ENCODE results near the gene ATG3. TPM values are rescaled to one million over a fixed set of nuclear protein-coding genes. Genes with fewer than 3 reads are reported as not detected.

The ATG3 gene
- total and polyA plus RNA-seq, 9 of the 15 experiments (the other 6 are each of a cell fraction or from before 2014, with no cell fraction given), result 48.7 to 107 (median 64.7) TPM

GRCh38 chr3:112500621-112501020 lies 61.1 kb downstream of the ATG3 start (continued):
- no peak for TF ChIP-seq ZNF780A (CRISPR knock-in tag; IDR thresholded peaks at IDR 0.05)

GRCh38 chr3:112498914-112499711 lies 62.6 kb downstream of the ATG3 start, which contains the start of gene BTLA:
Gene BTLA (minus strand): TSS chr3:112499472. CDS start chr3:112499358, 114 bp downstream.
- FAIRE-seq (no peak), ATAC-seq (no peak), DNase-seq (ENCODE audit: extremely low read depth in 1 of 4, low spot score in 3 of 4) (no peak)
- no TSS peak for BruUV-seq (replicated peaks)
- in situ Hi-C loops (cut with MboI) (no loop called here), intact Hi-C loops (cut with micrococcal nuclease) (no loop called here)
- Histone ChIP-seq H3K4me2 (ENCODE audit: insufficient read depth, low read length) (no peak within 1 kb of the TSS), H3K9me3 (replicated peaks; ENCODE audit: control insufficient read depth, insufficient read depth, low read depth, low read length) (no peaks in the 10 kb centered on the region), H2AFZ (ENCODE audit: low read depth, low read length) (no peak within 1 kb of the TSS), H3K4me1 (replicated peaks in 1 of 2; ENCODE audit: control insufficient read depth in 2 of 2, insufficient read depth in 2 of 2, low read length in 2 of 2) (no peaks in the 10 kb centered on the region), H3K9ac (ENCODE audit: insufficient read depth in 1 of 2, low read depth in 2 of 2, low read length in 2 of 2) (no peak within 1 kb of the TSS), H3K4me3 (no peak within 1 kb of the TSS), H3K27ac (ENCODE audit: extremely low read depth, low read depth, low read length) (no peak within 1 kb of the TSS), H4K20me1 (replicated peaks; ENCODE audit: control insufficient read depth, insufficient read depth, low read length) (no peaks in the 10 kb centered on the region), H3K36me3 (ENCODE audit: control insufficient read depth, insufficient read depth, low read length) (no peaks in the 10 kb centered on the region), H3K27me3 (ENCODE audit: control insufficient read depth in 2 of 2, insufficient read depth in 2 of 2, low read length in 2 of 2) (no peaks in the 10 kb centered on the region), H3K79me2 (ENCODE audit: control insufficient read depth, insufficient read depth, low read length) (no peaks in the 10 kb centered on the region), H3K9me1 (ENCODE audit: control insufficient read depth, insufficient read depth, low read length) (no peaks in the 10 kb centered on the region)
- 3% methylated on average over 11 of the region's 12 CpGs for whole genome bisulfite sequencing (ENCODE audit: insufficient coverage, low coverage, missing lambda C conversion rate)
- POLR2A ChIA-PET, result no interaction called here
- CTCF ChIA-PET (ENCODE audit: low intra/inter-chr PET ratio), result no interaction called here
- TF ChIP-seq SFPQ (IDR thresholded peaks at IDR 0.05; ENCODE audit: low read depth, low read length), result no peak
- no peak for TF ChIP-seq NR2C2 (CRISPR knock-in tag; IDR thresholded peaks at IDR 0.05)
- no peak for TF ChIP-seq NR2C2 (tag; IDR thresholded peaks at IDR 0.05)
- no peak for TF ChIP-seq PTTG1 (tag; IDR thresholded peaks at IDR 0.05; ENCODE audit: low read depth)
- TF ChIP-seq ZNF212 (CRISPR knock-in tag; IDR thresholded peaks at IDR 0.05), result no peak
- TF ChIP-seq ZBTB40 (IDR thresholded peaks at IDR 0.05), result no peak
- TF ChIP-seq ZBTB40 (CRISPR knock-in tag; IDR thresholded peaks at IDR 0.05), result no peak
- no peak for TF ChIP-seq ZNF561 (CRISPR knock-in tag; conservative IDR thresholded peaks at IDR 0.05)
- no peak for TF ChIP-seq JUNB (CRISPR knock-in tag; conservative IDR thresholded peaks at IDR 0.05)
